Mucosa of stomach (tissue), 1 donor: Measurements from ENCODE around the gene RGS7.
"Not testable (repeated sequence)": the region's sequence is repeated elsewhere in the genome, so short reads cannot be mapped to it uniquely, and the experiment has no call there.

Experiments
- H3K27me3 ChIP-seq: one replicate; pipeline ENCODE4 v1.7.0; 2013; ENCODE audit warnings: mild to moderate bottlenecking, low read length; ENCODE audit not compliant: control insufficient read depth, insufficient read depth
- H3K36me3 ChIP-seq: one replicate; pipeline ENCODE4 v1.7.0; 2013; ENCODE audit warnings: low read length; ENCODE audit not compliant: control insufficient read depth, insufficient read depth
- H3K4me1 ChIP-seq: one replicate; pipeline ENCODE4 v1.7.0; 2013; ENCODE audit warnings: mild to moderate bottlenecking, low read length; ENCODE audit not compliant: control insufficient read depth, insufficient read depth
- H3K4me3 ChIP-seq: one replicate; pipeline ENCODE4 v1.7.0; 2013; ENCODE audit warnings: low read length
- H3K9ac ChIP-seq: one replicate; pipeline ENCODE4 v1.7.0; 2013; ENCODE audit warnings: mild to moderate bottlenecking, low read length, moderate library complexity
- H3K9me3 ChIP-seq: one replicate; pipeline ENCODE4 v1.7.0; 2013; ENCODE audit warnings: mild to moderate bottlenecking, low read length, moderate library complexity; ENCODE audit not compliant: control insufficient read depth
- donor health status: Pancreatic carcinoma.

Gene RGS7

DNA sequence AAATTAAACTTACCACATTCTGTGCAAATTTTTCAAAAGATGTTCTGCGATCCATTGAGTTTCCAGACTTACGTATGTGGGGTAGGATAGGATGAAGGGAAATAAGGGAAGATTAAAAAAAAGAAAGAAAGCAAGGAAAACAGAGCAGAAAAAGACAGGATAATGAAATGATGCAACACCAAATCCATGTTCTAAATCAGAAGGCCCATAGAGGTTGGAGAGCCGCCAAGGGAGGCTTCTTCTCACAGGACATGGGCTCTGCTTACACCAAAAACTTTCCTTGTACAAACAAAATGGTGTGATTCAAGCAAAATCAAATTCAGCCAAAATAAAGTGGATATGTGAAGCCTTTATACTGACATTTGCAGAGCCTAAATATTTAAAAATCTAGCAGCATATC lies 555.6 kb downstream of the RGS7 start:
- Histone ChIP-seq H3K27me3 (no peaks in the 10 kb centered on the region), H3K9me3 (no peaks in the 10 kb centered on the region), H3K36me3 (no peaks in the 10 kb centered on the region), H3K4me3 (no peak overlapping the region), H3K9ac (no peak overlapping the region), H3K4me1 (no peaks in the 10 kb centered on the region)

DNA sequence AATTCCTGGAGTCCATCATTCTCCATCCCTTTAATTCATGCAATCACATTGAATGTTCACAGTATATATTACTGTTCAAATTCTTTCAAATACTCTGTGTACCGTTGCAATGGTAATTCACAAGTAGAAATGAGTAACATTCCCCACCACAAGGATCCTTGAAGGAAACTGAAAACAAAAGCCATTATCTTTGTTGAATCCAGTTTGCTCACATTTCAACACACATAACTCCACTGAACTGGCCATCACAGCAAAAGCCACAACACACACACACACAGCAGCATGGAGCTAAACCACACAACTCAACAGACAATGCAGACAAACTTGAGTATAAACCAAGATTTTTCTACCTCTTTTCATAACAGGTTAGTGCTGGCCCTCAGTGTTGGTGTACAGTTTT lies 556.7 kb downstream of the RGS7 start:
- no peaks in the 10 kb centered on the region for H3K9me3 ChIP-seq
- no peaks in the 10 kb centered on the region for H3K36me3 ChIP-seq
- no peaks in the 10 kb centered on the region for H3K27me3 ChIP-seq
- no peak overlapping the region for H3K9ac ChIP-seq
- H3K4me3 ChIP-seq: no peak overlapping the region
- no peaks in the 10 kb centered on the region for H3K4me1 ChIP-seq

DNA sequence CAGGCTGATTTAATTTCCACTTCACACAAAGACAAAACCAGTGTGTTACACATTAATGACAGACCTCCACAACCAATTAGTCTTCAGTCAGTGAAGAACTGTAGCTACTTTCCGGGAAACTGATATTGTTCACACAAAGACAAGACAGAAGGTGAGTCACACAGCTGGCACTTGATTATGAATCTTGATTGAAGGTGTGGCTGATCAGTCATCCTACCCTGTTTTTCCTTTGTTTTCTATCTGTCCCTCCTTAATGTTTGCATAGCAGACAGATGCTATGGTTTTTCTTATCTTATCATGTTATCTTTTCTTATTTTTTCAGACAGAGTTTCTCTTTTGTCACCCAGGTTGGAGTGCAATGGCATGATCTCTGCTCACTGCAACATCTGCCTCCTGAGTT lies 560.0 kb downstream of the RGS7 start:
- Histone ChIP-seq H3K4me3 (no peak overlapping the region), H3K27me3 (no peaks in the 10 kb centered on the region), H3K9ac (no peak overlapping the region), H3K4me1 (no peaks in the 10 kb centered on the region), H3K9me3 (no peaks in the 10 kb centered on the region), H3K36me3 (no peaks in the 10 kb centered on the region)

DNA sequence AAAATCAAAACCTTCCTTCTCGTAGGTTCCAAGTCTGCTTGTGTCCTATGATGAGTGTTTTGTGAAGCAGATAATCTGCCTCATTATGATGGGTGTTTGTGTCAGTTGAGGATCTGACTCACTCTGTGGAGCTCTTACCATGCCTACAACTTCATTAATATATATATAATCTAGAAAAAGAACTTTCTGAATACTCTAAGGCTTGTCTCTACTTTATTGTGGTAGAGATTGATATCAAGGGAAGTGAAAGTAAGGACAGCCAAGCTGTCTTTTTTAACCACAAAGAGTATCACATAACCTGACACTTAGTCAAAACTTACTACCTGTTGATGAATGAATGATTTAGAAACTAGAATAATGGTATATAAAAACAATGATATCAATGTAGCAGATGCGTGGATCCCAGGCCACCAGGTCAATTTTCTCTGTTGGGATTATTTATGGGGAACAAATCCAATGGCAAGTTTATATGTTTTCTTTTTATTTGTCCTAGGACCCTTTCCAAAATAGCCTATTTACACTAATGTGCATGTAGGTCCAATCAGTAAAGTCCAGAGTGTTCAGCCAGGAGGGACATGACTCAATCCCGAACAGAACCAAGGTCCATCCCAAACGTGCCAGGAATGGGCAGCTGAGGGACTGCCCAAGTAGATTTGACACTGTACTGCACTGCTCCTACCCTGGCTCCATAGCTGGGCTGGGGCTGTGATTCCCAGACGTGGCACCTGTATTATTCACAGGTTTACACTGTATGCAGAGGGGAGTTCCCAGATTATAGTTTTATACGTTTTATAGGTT lies 562.8 kb downstream of the RGS7 start:
- Histone ChIP-seq H3K36me3 (no peaks in the 10 kb centered on the region), H3K4me1 (no peaks in the 10 kb centered on the region), H3K4me3 (no peak overlapping the region), H3K9ac (no peak overlapping the region), H3K27me3 (no peaks in the 10 kb centered on the region), H3K9me3 (no peaks in the 10 kb centered on the region)

DNA sequence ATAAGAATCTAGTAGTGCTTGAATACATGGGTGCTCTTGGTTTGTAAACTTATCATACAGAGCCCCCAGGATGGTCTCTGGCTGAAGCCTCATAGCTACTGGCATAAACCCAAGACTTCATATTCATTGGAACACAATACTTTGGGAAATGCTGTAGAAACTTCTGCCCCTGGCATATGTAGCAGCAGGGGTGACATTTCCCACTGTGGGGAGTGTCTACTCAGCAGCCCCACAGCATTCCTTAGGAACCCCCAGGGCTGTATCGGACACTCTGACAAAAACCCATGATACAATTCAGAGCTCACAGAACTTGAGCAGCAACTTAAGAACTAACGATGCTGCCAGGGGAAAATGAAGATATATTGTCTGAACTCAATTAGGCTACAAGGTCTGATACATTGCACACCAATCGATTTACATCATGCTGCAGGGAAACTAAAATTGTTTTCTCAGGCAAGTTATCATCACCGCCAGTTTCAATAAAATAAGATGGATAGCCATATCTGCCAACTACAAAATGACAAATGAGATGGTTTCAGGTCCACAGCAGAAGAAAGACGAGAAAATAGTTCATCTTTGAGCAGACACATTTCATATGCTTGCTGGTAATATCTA lies 564.0 kb downstream of the RGS7 start:
- Histone ChIP-seq H3K9ac (no peak overlapping the region), H3K27me3 (no peaks in the 10 kb centered on the region), H3K9me3 (no peaks in the 10 kb centered on the region), H3K4me1 (no peaks in the 10 kb centered on the region), H3K4me3 (no peak overlapping the region), H3K36me3 (no peaks in the 10 kb centered on the region)

DNA sequence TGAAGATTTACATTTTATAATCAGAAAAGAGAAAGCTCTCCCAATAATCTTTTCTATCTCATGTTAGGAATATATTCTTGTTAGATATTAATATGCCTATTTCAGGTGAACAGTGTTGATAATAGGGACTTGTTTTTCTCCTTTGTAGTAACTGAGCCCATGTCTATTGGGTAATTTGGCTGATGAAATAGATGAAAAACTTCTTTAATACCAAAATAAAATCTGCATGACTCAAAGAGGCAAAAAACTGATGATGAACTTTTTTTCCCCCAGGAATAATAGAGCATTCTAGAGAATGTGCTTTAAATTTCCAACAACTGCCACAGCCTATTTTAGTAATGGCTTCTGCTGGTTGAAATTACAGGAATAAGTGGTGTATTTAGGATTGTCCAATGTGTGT lies 566.1 kb downstream of the RGS7 start:
- no peaks in the 10 kb centered on the region for H3K36me3 ChIP-seq

DNA sequence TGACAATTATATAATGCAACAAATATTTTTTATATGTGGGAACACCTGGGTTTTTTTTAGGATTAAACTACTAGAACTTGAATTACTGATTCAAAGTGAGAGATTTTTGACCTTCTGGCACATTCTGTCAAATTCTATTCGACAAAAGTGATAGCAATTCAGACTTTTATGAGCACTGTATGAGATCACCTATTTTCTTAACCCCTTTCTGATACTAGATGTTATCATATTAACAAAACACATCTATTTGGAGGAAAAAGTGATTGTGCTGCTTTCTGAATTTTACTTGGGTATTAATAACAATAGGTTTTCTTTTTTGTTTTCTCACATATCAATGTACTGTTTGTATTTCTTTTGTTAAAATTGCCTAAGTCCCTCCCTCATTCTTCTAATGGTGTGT lies 570.1 kb downstream of the RGS7 start:
- no peak overlapping the region for H3K4me3 ChIP-seq
- H3K4me1 ChIP-seq: no peaks in the 10 kb centered on the region
- H3K9me3 ChIP-seq: no peaks in the 10 kb centered on the region
- H3K9ac ChIP-seq: no peak overlapping the region
- no peaks in the 10 kb centered on the region for H3K36me3 ChIP-seq
- H3K27me3 ChIP-seq: no peaks in the 10 kb centered on the region

More for the DNA sequence above, 566.1 kb downstream of the RGS7 start:
- no peak overlapping the region for H3K9ac ChIP-seq
- H3K27me3 ChIP-seq: no peaks in the 10 kb centered on the region
- no peaks in the 10 kb centered on the region for H3K4me1 ChIP-seq
- no peaks in the 10 kb centered on the region for H3K9me3 ChIP-seq
- no peak overlapping the region for H3K4me3 ChIP-seq

DNA sequence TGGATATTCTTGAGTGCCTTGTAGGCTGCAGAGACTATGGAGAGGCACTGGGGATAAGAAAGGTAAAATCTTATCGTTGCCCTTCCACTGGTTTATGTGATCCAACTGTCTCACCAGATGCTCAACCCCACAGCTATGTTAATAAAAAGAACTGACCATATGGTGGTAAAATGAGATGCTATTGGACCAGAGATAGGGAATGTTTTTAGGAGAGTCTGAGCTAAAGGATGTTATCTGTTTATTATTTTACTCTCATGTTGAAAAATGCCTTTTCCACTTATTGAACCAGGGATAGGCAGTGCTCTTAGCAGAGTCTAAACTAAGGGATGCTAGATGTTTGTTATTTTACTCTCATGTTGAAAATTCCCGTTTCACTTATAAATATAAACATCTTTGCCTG lies 572.2 kb downstream of the RGS7 start:
- Histone ChIP-seq H3K36me3 (no peaks in the 10 kb centered on the region), H3K27me3 (no peaks in the 10 kb centered on the region), H3K9me3 (no peaks in the 10 kb centered on the region), H3K4me1 (no peaks in the 10 kb centered on the region), H3K9ac (no peak overlapping the region), H3K4me3 (no peak overlapping the region)

DNA sequence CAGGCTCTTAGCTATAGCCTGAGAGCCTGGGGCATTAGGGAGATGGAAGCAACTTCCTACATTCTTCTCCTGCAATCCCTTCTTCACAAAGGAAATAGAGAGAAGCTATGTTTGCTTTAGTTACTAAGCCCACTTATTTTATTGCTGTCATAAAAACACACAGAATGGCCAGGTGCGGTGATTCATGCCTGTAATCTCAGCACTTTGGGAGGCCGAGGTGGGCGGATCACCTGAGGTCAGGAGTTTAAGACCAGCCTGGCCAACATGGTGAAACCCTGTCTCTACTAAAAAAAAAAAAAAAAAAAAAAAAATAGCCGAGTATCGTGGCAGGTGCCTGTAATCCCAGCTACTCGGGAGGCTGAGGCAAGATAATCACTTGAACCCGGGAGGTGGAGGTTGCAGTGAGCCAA lies 573.3 kb downstream of the RGS7 start:
- not testable (repeated sequence) for H3K4me1 ChIP-seq, H3K9me3 ChIP-seq, H3K9ac ChIP-seq, H3K36me3 ChIP-seq, H3K4me3 ChIP-seq, H3K27me3 ChIP-seq

DNA sequence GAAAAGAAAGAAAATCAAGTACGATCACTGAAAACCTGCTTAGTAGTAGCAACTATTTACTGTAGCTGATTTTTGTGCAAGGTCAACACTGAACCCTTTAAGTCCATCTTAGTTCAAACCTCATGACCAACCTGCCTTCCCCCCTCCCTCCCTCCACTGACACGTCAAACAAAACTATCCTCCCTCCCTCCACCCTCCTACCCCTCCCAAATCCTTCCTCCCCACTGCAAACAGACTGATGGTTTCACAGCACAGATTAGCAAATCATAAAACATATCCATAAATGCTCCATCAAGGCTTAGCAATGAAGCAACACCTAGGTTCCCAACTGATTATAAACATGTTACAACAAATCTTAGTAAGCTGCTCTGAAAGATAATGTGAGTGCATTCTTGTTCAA lies 580.8 kb downstream of the RGS7 start:
- Histone ChIP-seq H3K4me1 (no peaks in the 10 kb centered on the region), H3K27me3 (no peaks in the 10 kb centered on the region), H3K9ac (no peak overlapping the region), H3K9me3 (no peaks in the 10 kb centered on the region), H3K36me3 (no peaks in the 10 kb centered on the region), H3K4me3 (no peak overlapping the region)

DNA sequence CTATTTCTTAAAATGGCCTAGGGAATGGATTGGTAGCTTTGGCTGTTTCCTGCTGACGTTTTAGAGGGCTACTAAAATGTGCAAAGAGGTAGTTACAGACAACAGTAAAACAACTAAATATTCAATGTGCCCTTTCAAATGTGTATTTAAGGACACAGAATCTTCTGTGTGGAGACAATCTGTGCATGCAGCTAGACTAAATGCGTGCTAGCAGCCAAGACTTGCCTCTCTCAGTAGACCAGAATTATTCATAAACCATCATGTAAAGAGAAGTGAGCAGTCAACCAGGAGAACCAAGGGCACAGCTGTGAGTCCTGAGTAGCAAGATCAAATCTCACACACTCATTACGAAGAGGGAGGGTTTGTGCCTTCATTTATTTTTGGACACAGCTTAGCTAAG lies 584.9 kb downstream of the RGS7 start:
- no peaks in the 10 kb centered on the region for H3K27me3 ChIP-seq
- H3K9me3 ChIP-seq: no peaks in the 10 kb centered on the region
- H3K36me3 ChIP-seq: no peaks in the 10 kb centered on the region
- no peak overlapping the region for H3K9ac ChIP-seq
- no peak overlapping the region for H3K4me3 ChIP-seq
- H3K4me1 ChIP-seq: no peaks in the 10 kb centered on the region

DNA sequence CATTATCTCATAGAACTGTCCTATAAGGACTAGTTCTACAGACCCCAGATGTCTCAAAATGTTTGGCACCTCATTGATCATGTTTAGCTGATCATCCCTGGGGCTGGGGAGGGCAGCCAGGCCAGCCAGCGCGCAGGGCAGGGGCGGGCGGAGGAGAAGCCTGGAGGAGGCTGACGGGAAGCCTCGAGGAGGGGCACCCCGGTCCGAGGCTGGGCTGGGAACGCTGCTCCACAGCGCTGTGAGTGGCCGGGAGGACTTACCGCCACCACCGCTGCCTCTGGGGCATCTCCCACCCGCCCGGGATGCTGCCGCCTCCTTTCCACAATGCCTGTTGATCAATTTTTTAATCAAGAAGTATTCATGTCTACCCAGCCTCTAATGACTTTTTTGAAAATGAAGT lies 585.6 kb downstream of the RGS7 start:
- no peaks in the 10 kb centered on the region for H3K36me3 ChIP-seq
- H3K9me3 ChIP-seq: no peaks in the 10 kb centered on the region
- H3K27me3 ChIP-seq: no peaks in the 10 kb centered on the region
- H3K4me3 ChIP-seq: no peak overlapping the region
- no peak overlapping the region for H3K9ac ChIP-seq
- H3K4me1 ChIP-seq: no peaks in the 10 kb centered on the region
